GM19351 (cell line): ENCODE results near the gene HYCC1.

Experiments
- ATAC-seq: cut with Tn5 transposase; IDR thresholded peaks from one replicate; pipeline ENCODE4 v1.9.1; 2021; ENCODE audit warnings: mild to moderate bottlenecking, moderate library complexity; ENCODE audit not compliant: unreplicated experiment

The HYCC1 gene

GRCh38 chr7:23017309-23017708 is 3.4 kb upstream of the HYCC1 start:
- no peak for ATAC-seq

DNA sequence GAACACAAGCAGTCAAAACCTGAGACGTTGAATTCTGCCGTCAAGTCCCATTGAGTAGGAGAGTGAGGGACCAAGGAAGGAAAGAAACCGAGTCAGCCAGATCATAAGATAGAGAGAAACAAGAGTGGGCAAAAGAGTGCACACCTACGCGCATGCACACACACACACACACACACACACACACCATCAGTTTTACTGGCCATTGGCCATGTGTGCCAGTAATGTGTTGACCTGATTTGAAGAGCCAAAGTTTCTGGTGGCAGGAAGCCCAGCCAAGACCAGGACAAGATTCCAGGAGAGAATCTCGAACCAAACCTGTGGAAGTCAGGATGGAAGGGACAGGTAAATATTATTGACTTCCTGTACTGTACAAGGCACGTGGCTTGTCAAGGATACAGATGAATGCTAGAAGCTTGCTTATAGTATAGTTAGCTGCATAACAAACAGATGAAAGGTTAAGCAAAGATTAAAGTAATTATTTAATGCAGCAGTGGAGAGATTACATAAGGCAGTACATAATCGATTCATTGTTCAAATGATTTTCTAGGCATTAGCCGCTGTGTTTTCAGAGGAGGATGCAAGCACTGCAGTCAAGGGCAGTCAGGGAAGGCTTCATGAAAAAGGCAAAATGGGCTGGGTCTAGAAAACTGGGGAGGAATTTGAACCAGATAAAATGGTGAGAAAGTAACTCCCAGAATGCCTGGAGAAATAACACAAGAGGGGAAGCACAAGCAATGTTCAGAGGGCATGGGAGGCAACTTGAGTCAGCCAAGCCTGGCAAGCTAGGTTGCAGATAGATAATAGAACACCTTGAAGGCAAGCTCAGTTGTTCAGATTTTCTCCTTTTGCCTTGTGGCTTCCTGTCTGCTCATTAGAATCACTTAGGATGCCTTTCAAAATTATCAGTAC is 2.7 kb upstream of the HYCC1 start:
- no peak for ATAC-seq

- ATAC-seq: no peak
Measured at GRCh38 chr7:23014681-23015080, 751 bp upstream of the HYCC1 start.

- ATAC-seq: peak; percentile 7
Measured at GRCh38 chr7:23012908-23013714, 819 bp downstream of the HYCC1 start.

DNA sequence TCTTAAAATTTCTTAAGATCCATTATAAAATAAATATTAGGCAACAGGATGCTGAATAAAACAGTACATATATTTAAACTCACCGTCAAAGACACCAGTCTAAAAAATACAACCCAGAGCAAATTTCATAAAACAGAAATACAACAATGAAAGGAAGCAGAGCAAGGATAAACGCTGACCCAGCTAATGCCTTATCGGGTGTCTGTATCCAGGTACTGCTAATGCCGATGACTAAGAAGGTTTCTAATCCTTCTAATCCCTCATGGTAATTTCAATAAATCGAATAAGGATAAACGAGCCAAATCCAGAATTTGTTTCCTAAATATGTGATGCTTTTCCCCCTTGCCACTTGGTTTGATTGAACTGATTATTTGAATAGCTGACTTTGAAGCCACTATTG is 1.7 kb downstream of the HYCC1 start:
- ATAC-seq: no peak

- no peak for ATAC-seq
Measured at GRCh38 chr7:23011222-23011924, 2.6 kb downstream of the HYCC1 start.

- no peak for ATAC-seq
Measured at GRCh38 chr7:23009303-23009702, 4.6 kb downstream of the HYCC1 start.

DNA sequence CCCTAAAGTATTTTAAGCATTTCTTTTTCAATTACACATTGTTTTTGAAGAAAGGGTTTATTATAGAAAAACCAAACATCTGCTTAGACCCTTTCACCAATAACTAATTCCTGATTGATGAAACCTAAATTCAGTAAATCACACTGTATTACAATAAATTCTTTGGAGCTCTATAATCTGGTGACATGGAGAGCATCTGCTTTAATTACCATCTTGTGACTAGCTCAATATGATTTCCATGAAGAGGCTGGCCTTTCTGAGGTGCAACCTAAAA is 9.7 kb downstream of the HYCC1 start:
- ATAC-seq: no peak

DNA sequence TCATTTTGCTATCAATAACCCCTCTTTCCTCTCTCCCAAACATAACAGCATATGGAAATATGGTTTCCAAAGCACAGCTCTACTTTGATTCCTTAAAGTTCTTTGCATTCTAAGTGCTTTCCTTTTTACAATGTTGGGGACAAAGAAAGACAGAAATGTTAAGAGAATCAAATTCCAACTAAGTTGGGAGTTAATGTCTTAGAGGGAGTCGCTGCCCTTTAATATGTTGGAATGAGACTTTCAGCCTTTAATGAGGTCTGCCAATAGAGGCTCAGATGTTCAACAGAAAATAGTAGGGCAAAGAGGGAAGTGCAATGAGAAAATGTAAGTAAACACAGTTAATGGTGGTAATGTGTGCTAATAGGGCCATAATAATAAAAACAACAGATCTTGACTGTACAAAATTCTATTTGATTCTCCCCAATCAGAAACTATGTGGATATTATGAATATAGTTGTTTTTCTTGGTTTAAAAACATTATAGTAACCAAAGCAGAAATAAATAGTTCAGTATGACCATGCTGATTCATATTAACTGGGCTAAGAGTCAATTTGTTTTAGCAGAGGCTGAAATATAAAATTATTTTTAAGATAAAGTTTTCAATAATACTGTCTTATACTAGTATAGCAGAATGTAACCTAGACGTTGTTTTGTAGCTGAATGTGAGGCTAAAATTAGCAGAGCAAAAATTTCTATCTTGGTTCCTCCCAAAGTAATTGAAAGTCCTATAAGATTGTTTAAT is 10.3 kb downstream of the HYCC1 start:
- ATAC-seq: no peak

DNA sequence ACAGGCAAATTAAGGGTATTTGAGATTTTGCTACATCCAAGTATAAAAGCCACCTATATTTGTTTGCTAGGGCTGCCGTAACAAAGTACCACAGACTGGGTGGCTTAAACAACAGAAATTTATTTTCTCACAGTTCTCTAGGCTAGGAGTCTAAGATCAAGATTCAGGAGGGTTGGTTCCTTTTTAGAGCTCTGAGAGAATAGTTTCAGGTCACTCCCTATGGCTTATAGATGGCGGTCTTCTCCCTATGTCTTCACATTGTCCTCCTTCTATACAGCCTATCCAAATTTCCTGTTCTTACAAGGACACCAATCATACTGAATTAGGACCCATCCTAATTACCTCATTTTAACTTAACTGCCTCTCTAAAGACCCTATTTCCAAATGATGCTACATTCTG is 11.2 kb downstream of the HYCC1 start:
- ATAC-seq: no peak

- no peak for ATAC-seq
Measured at GRCh38 chr7:23001610-23002009, 12.3 kb downstream of the HYCC1 start.

- ATAC-seq: no peak
Measured at GRCh38 chr7:23000597-23001360, 13.2 kb downstream of the HYCC1 start.

DNA sequence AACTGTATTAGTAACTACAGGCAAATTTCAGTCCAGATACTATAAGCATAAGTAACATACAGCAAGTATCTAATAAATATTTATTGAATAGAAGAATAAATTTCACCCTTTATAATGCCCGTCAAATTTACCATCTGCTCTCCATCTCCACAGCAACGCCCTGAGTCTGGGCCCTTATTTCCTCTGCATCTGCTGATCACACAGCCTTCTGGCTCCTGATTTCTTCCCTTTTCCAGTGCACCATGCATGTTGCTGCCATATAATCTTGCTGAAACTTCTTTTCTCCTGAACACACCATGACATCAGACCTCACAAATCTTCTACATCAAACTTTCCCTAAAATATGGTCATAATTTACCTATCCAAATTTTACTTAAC is 15.4 kb downstream of the HYCC1 start:
- no peak for ATAC-seq

- no peak for ATAC-seq
Measured at GRCh38 chr7:22997871-22998518, 15.9 kb downstream of the HYCC1 start.

- ATAC-seq: no peak
Measured at GRCh38 chr7:22996470-22996869, 17.5 kb downstream of the HYCC1 start.

- ATAC-seq: no peak
Measured at GRCh38 chr7:22995011-22995410, 18.9 kb downstream of the HYCC1 start.

- peak; percentile 84 for ATAC-seq
Measured at GRCh38 chr7:22992874-22993840, 20.8 kb downstream of the HYCC1 start.

- no peak for ATAC-seq
Measured at GRCh38 chr7:22990588-22990949, 23.4 kb downstream of the HYCC1 start.
